ENCODE results near the gene TULP4.

Gene TULP4, protein sequence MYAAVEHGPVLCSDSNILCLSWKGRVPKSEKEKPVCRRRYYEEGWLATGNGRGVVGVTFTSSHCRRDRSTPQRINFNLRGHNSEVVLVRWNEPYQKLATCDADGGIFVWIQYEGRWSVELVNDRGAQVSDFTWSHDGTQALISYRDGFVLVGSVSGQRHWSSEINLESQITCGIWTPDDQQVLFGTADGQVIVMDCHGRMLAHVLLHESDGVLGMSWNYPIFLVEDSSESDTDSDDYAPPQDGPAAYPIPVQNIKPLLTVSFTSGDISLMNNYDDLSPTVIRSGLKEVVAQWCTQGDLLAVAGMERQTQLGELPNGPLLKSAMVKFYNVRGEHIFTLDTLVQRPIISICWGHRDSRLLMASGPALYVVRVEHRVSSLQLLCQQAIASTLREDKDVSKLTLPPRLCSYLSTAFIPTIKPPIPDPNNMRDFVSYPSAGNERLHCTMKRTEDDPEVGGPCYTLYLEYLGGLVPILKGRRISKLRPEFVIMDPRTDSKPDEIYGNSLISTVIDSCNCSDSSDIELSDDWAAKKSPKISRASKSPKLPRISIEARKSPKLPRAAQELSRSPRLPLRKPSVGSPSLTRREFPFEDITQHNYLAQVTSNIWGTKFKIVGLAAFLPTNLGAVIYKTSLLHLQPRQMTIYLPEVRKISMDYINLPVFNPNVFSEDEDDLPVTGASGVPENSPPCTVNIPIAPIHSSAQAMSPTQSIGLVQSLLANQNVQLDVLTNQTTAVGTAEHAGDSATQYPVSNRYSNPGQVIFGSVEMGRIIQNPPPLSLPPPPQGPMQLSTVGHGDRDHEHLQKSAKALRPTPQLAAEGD (N-terminal part only)

DNA sequence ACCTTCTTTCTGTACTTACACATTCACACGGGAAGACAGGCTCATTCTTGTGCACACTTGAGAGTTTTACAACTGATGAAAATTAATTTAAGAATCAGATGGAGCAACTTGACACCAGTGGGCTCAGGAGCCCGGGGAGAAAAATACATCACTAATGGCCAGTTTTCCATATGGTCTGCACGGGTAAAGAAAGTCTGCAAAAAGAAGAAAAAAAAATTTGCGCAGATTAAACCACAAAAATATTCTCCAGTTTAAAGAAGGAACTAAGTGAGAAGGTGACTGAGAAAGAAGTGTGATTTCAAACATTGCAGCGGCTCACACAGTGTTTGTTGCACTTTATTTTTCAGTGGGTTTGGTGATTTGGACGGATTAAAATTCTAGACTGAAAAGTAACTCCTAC is at the start of gene TULP4:
TSS of gene TULP4 (plus strand) at position 301 of the 400 bp plus-strand sequence. CDS start 1,552 bp downstream, outside the sequence.
- DNase-seq = no peak

DNA sequence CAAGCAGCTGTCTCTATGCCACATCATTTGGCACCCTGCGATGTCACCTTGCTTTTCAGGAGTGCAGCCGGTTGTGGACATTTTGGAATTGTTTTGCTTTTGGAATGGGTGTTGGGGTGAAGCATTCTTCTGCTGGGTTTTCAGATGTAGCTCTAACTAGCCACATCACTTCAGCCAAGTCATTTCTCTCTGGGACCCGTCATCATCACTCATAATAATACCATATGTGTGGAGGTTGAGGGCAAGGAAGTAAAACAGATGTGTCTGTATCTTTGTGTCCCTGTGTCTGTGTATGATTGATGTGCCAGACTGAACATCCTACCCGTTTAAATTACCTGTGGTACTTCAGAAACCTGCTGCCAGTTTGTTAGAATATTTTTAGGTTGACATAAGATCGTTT is 49.5 kb upstream of the TULP4 start:
- DNase-seq = no peak

DNA sequence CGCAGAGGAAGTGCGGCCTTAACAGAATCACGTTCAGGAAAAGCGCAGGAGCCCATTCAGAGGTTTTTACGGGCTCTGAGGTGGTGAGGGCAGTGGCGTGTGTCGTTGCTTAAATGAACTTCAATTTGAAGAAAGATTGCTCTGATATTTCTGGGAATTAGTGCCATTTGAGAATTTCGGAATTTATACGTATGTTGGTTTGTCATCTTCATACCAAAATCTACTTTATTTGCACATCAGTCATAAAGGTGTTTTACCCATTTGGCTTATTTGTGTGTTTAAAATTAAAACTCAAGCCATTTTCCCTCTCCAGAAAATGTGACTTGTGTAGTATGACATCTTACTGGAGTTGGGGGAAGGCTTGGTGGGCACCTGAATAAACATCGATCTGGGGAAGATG is 48.1 kb upstream of the TULP4 start:
- no peak for DNase-seq

DNA sequence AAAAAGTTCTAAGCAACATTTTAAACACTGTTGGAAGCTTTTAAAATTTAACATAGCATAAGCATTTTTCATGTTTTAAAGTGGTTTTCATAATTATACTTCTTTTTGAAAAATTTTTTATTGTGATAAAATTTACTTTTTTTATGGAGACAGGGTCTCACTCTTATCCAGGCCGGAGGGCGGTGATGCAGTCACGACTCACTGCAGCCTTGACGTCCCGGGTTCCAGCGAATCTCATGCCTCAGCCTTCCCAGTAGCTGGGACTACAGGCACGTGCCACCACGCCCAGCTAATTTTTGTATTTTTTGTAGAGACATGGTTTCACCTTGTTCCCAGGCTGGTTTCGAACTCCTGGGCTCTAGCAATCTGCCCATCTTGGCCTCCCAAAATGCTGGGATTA is 46.1 kb upstream of the TULP4 start:
- no peak for DNase-seq

DNA sequence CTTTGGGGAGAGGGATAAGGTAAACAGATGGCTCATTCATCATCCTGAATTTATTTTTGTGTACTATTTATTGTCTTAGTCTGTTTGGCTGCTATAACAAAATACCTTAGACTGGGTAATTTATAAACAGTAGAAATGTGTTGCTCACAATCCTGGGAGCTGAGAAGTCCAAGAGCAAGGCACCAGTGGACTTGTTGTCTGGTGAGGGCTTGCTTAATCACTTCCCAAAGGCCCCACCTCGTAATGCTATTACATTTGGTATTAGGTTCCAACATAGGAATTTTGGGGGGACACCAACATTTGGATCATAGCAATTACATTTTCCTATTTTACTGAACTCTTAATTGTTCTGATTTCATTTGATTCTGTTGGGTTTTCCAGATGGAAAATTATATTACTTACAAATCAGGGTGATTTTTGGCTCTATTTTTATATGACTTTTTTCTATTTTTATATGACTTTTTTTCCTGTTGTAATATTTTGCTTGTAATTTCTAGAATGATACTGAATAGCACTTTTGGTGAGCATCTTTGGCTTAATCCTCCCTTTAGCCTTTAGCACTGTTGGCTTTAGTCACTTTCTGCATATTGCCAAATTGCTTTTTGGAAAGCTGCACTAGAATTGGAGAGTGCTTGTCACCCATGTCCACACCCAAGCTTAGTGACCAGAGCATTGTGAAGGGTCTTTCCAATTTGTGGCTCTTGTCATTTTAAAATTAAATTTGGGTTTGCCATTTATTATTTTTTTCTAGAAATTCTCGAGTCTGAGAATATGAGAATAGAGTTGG is 43.7 kb upstream of the TULP4 start:
- no peak for DNase-seq

DNA sequence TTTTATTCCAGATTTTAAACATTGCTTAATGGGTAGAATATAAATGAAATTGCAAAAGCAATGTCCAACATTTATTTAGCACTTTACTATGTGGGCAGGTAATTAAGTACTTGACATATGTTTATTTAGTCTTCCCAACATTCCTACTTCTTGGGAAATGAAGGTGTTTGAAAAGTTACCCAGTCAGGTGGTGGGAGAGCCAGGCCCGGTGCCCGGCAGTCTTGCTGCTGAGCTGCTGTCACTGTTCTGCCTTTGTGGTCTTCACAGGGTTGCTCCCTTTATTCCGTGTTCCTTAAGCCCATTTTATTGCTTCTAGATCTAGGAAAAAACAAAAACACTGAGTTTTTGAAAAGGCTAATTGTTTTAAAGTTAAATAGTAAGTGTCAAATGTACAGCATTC is 42.6 kb upstream of the TULP4 start:
- no peak for DNase-seq

DNA sequence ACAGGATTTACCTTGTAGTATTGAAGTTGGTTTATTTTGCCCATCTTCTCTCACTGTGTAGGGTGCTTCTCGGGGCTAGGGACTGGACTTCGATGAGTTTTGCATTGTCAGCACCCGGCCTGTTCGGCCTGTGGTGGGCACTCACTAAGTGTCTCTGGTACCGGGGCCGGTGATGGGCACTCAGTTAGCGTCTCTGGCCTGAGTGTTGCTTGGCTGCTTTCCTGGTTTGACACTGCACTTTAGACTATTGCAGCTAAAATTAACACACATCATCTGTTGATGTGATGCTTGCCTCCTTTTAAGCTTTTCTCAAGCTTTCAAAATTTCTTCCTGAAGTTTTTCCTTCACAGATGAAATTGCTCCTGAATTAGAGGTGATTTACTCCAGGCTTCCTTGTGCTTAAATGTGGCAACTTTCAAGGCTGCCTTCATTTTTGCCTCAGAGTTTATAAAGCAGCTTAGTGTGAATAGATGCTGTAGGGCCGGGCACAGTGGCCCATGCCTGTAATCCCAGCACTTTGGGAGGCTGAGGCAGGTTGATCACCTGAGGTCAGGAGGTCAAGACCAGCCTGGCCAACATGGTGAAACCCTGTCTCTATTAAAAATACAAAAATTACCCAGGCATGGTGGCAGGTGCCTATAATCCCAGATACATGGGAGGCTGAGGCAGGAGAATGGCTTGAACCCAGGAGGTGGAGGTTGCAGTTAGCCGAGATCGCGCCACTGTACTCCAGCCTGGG is 41.7 kb upstream of the TULP4 start:
- no peak for DNase-seq

DNA sequence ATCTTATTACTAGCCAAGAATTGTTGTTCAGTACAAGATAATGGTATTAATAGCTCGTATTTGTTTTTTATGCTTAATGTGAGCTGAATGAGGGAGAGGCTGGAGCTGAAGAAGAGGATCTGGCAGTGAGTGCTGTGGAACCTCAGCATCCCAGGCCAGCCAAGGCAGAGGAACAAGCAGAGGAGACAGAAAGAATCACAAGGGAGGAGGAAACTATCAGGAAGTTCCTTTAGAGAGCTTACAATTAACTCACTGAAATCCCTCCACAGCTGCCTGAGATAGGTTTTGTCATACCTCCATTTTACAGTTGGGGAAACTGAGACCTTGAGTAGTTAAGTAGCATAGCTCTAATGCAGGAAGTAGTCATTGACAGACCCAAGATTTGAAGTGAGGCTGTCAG is 39.9 kb upstream of the TULP4 start:
- DNase-seq = no peak

DNA sequence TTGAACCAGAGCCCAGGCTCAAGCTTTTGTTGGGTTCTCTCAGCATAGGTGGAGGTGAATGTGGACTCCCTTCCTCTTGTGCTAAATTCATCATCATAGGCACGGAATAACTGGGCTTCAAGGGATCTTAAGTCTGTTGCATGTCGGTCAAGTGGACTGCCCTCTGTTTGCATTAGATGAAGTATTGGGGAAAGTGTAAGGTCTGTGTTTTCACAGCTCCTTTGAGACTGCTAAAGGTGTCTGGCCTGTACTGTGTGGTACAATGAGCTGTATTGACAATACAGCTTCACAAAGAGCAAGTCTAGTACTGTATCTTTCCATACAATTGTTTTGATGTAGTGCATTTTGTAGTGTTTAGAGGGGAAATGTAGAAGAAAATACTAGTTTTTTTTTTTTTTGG is 34.3 kb upstream of the TULP4 start:
- no peak for DNase-seq

DNA sequence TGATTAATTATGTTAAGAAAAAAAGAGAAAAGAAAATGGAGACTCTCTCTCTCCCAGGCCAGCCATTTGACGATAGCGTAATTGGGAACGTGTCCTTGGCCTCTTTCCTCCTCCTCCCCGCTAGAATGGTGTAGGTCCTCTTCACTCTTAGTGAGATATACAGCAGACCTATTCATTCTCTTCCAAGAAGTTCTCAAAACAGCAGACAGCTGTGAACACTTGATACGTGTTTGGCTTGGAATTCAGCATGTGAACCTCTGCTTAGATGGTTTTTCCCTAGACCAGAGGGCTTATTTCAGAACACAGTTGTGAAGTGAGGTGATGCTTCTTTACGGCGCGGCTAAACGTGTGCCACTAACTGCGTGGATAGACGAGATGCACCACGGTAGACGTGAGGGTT is 32.6 kb upstream of the TULP4 start:
- no peak for DNase-seq

DNA sequence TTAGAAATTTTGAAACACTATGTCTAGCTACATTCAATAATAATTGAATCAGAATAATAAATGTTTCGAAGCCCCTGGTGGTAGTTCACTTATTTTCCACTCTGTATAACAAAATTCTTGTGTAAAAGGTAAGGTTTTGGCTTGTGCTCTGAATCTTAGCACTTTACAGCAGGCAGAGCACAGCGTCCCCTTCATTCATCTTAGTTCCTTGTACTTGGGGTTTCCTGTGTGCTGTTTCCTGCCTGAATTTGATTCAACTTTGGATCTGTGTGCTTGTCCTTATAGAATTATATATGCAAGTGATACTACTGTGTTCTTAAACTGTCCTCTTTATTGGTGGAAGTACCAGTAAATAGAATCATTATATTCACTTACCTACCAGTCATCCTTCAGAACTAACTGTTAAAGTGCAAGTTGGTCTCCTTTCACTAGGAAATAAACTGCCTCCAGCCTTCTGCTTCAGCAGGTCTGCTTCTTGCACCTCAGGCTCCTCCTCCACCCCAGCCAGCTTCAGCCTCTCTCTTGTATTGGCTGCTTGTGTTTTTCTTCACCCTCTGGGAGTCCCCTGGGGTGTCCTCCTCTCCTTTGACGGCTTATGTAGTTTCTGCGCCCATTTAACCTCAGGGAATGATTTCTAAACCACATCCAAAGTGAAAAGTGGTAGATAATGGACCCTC is 28.8 kb upstream of the TULP4 start:
- no peak for DNase-seq

DNA sequence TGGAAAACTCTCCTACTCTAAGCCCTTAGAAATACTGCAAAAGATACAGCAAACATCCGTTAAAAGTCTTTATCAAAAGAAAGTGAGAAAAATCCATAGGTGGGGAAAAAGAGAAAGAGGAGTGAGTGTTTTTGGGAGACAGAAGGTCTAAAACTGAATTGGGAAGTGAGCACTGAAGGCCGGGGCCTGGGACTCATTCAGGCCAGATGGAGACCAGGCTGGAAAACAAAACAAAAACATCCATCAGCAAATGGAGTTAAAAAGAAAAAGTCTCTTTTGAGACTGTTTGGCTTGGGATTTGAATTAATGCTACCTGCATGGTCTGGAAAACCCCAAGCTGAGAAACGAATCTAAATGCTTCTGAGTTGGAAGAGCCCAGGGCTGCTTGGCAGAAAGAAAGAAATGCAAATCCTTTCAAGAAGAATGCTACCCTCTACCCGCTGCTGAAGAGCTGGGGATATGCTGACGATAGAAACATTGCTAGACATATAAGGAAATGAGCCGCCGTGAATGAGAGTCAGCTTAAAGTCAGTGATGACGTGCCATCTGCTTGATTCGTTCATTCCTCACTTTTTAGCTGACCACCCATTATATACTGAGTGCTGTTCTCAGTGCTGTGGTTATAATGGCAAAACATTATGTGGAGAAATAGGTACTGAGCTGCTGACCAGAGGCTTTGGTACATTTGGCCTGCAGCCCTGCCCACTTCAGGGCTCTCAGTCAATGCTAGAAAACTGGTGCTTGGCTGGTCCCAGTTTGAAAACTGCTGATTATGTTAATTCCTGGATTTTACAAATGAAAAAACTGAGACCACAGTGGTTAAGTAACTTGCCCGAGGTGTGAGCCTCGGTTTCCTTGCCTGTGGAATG is 28.0 kb upstream of the TULP4 start:
- peak; percentile 16 for DNase-seq

DNA sequence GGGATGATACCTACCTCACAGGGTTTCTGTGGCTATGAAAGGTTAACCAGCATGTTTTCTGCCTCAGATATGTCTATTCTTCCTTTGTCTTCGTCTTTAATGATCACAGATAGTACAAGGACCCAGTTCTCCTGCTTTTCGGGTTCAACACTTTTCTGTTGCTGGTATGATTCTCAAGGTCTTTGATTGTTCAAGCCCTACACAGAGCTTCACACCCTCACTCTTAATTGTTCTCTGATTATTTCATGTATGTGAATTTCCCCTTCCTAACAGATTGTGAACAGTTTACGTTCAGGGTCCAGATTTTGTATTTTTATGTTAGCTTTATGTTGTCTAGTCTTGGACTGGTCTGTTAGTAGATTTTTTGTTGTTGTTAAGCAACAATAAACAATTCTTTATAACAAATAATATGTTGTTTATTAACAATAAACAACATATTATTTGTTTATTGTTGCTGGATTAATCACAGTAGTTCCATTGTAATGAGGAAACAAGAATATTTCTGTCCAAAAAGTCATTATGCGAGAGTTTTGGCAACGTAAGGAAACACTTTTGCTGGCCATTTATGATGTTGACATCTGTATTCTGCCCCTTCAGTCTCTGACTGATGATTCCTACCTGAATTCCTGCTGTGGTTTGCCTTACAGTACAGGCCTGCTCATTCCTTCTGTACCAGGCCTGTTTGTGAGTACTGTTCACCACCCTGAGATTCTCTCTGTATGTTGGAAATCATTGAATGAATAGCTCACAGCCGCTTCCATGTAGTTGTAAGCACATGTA is 27.2 kb upstream of the TULP4 start:
- DNase-seq = no peak

DNA sequence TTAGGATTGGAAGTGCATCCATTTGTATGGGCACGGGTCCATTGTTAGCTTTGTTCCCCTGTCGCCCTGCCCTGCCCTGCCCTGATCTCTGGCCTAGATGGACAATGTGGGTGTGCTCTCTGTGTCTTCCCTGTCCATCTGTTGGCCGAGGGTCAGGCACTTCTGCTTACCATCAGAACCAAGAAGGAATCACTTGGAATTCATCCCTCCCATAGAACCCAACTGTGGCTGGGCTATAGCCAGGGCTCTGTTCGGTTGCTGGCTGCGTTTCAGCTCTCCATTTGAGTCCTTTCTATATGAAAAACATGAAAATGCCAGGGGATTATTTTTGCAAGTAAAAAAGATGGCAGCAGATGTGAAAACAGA is 26.6 kb upstream of the TULP4 start:
- no peak for DNase-seq

DNA sequence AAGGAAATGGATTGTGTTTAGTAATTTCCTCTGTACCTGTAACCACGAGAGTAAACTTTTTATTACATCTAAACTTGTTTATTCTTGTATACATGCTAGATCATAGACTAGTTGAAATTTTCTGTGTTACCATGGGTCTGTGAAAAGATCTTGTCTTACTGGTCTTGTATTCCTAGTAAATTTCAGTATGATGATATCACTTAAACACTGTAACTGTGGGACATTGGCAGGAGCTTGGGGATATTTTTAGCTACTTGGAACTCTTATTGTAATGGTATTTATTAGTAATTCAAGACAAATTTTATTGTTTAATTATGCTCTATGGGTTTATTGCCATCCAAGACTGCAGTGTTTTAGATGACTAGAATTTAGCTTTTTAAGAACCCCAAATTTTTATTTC is 25.9 kb upstream of the TULP4 start:
- no peak for DNase-seq

DNA sequence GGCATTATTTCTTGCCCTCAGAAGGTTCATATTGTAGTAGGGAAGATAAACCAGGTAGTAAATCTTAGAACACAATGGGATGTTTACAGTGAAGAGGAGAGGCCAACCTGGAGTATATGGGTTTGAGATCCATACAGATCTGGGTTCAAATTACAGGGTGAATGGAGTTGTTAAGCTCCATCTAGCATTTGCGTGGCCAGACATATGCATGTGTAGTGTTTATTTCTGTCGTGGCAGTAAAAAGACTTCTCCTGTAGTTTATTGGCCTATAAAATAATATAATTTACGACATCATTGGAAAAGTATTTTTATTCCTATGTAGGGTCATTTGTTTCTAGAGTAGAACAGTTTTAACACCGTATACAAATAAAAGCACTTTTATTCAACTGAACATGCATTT is 25.2 kb upstream of the TULP4 start:
- DNase-seq = no peak

DNA sequence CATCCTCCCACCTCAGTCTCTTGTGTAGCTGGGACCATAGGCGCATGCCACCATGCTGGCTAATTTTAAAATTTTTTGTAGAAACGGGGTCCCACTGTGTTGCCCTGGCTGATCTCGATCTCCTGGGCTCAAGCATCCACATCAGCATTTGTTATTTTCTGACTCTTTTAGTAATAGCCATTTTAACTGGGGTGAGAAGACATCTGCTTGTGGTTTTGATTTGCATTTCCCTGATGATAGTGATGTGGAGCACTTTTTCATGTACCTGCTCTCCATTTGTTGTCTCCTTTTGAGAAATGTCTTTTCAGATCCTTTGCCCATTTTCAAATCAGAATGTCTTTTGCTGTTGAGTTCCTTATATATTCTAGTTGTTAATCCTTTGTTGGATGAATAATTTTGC is 22.2 kb upstream of the TULP4 start:
- no peak for DNase-seq

DNA sequence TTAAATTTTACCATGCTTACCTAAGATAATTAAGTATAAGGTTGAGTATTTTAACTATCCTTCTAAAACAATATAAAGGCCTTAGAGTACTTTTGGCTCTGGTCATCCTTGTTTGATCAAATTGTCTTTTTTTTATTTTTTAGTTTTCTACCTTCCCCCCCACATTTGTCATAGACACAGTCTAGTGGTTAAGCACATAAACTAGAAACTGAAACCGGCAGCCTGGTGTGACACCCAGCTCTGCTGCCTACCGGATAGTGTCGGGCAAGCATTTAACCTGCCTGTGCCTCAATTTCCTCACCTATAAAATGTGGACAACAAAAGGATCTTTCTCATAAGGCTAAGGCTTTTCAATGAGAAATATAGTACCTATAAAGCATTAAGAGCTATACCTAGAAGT is 21.6 kb upstream of the TULP4 start:
- no peak for DNase-seq

DNA sequence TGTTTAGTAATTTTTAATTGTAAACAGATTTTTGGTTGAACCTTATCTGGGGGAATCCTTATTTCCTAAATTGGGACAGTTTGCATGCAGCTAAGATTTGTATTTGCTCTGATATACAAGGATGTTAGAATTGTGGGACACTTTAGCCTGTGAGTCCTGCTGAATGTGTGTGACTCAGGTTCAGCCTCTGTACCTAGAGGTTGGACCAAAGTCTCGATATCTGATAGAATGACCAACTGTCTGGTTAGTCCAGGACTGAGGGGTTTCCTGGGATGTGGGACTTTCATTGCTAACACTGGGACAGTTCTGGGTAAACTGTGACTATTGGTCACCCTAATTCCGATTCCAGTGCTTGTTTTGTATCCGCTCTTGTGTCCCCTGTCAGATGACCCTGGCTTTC is 20.2 kb upstream of the TULP4 start:
- DNase-seq = no peak

DNA sequence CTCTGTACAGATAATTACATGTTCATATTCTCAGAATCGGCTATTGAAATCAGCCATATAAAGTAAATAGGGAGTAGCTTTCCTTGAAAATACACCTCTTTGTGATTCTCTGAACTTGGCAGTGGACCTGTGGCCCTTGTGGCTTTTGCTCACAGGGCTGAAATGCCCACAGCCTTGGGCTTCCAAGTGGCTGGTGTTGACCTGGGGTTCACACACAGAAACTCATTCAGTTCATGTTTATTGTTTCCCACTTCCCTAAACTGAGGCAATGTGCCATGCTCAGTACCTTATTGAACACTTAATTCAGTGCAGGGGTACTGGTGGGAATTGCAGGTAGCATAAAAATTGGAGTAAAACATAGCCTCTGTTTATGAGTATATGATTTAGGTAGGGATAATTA is 19.1 kb upstream of the TULP4 start:
- DNase-seq = no peak
